Urinary bladder (tissue), 4 donors: ENCODE data around the gene FARS2. TPM values are rescaled to one million over a fixed set of nuclear protein-coding genes. Genes with fewer than 3 reads are reported as not detected.

ENCODE experiments used
- DNase-seq: peaks from one replicate; pipeline ENCODE4 v3.0.0-alpha.2; 2015; ENCODE audit errors: extremely low spot score
- H3K27ac ChIP-seq: one replicate; pipeline ENCODE4 v1.5.1; 2013; ENCODE audit warnings: low read depth, mild to moderate bottlenecking, moderate library complexity
- H3K36me3 ChIP-seq: one replicate; pipeline ENCODE4 v1.6.1; 2013; ENCODE audit warnings: mild to moderate bottlenecking, moderate library complexity; ENCODE audit not compliant: insufficient read depth
- H3K4me1 ChIP-seq: one replicate; pipeline ENCODE4 v1.6.1; 2013; ENCODE audit warnings: mild to moderate bottlenecking, moderate library complexity; ENCODE audit not compliant: insufficient read depth
- H3K4me3 ChIP-seq: one replicate; pipeline ENCODE4 v1.5.1; 2013; ENCODE audit warnings: low read depth, low read length
- WGBS: extraction: QIAGEN DNeasy Blood & Tissue Kit; methylation state at CpG from one replicate; pipeline ENCODE4 v1.1.7; 2013; 5-methylcytosine and 5-hydroxymethylcytosine counted together
- polyA plus RNA-seq: library from polyadenylated mRNA; stranded (reverse); fragments of 200-250 nt; gene quantifications from one replicate; pipeline ENCODE4 v1.2.3, GENCODE V29; 2013
- total RNA-seq: library from RNA; depleted of rRNA; stranded (reverse); fragments of >200 nt; gene quantifications from one replicate; pipeline ENCODE4 v1.2.3, GENCODE V29; 2014
- donor health status: healthy with polysubstance abuse.
- donor health status: healthy.

The FARS2 gene
- total and polyA plus RNA-seq, 2 donors, result 13.6 to 23.4 TPM

DNA sequence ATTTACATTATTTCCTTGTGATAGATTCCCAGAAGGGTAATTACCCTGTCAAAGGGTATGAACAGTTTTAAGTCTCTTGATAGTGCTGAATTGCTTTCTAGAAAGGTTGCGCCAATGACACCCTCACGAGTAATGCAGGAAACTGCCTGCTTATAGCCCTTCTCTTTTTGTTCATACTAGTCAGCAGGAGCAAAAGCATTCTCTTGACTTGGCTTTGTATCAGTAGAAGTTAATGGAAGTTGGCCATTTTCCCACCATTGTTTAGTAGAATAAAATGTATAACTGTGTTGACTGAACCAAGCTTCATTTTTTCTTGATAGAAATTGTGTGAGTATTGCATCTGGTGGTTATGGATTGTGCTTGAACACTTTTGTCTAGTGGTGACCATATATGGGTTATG is 100.1 kb downstream of the FARS2 start:
- H3K27ac ChIP-seq, result no peak overlapping the region
- no peaks in the 10 kb centered on the region for H3K4me1 ChIP-seq
- no peak for DNase-seq
- H3K36me3 ChIP-seq, result no peaks in the 10 kb centered on the region
- no peak overlapping the region for H3K4me3 ChIP-seq
- WGBS, result 77% methylated on average over 2 of the region's 2 CpGs

- H3K36me3 ChIP-seq, result no peaks in the 10 kb centered on the region
- 96% methylated on average over 4 of the region's 4 CpGs for WGBS
These were observed 104.3 kb downstream of the FARS2 start for GRCh38 chr6:5365436-5366195.

GRCh38 chr6:5366941-5367340 is 105.6 kb downstream of the FARS2 start:
- H3K4me3 ChIP-seq, result no peak overlapping the region
- WGBS, result 70% methylated on average over 3 of the region's 3 CpGs
- no peaks in the 10 kb centered on the region for H3K4me1 ChIP-seq
- DNase-seq, result no peak
- H3K27ac ChIP-seq, result no peak overlapping the region
- no peaks in the 10 kb centered on the region for H3K36me3 ChIP-seq

More at GRCh38 chr6:5365436-5366195, 104.3 kb downstream of the FARS2 start:
- H3K27ac ChIP-seq, result no peak overlapping the region
- no peak for DNase-seq
- H3K4me3 ChIP-seq, result no peak overlapping the region
- no peaks in the 10 kb centered on the region for H3K4me1 ChIP-seq

DNA sequence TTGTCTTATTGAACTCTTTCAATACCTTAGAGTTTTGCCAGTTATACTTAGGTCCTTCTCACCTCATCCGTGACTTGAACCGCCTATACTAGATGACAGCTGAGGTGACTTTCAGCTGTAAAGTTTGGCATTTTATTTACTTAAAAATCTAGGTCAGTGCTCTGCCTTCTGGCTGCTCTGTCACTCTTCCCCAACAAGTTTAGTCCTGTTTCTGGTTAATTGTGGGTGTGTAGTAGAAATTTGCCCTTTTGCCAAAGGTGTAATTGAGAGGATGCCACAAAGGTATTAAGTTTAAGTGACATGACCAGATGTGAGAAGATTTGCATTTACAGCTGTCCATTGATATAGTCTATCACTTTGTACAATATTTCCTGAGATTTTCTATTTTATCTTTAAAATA is 106.2 kb downstream of the FARS2 start:
- DNase-seq, result no peak
- no peak overlapping the region for H3K27ac ChIP-seq
- no peaks in the 10 kb centered on the region for H3K4me1 ChIP-seq
- H3K36me3 ChIP-seq, result no peaks in the 10 kb centered on the region
- 76% methylated on average over 2 of the region's 2 CpGs for WGBS
- H3K4me3 ChIP-seq, result no peak overlapping the region

GRCh38 chr6:5373430-5373829 is 112.1 kb downstream of the FARS2 start:
- 97% methylated on average over 2 of the region's 2 CpGs for WGBS
- Histone ChIP-seq H3K4me3 (no peak overlapping the region), H3K27ac (no peak overlapping the region), H3K4me1 (no peaks in the 10 kb centered on the region), H3K36me3 (no peaks in the 10 kb centered on the region)
- DNase-seq, result no peak

DNA sequence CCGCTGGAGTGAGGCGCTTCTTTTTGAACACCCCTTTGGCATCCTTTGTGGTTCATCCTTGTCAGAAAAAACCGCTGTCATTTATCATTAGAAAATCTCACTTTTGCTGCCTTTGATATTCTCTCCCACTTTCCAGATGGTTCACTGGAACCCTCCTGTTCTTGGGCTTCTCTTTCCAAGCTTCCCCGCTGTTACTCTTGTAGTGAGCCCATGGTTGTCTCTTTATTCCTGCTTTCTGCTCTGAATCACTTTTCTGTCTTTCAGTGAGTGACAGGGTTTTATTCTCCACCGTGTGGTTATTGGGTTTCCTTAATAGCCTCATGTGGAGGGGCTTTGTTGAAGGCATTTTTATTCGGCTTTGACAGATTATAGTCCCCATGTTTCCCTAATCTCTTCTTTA is 117.0 kb downstream of the FARS2 start:
- DNase-seq, result no peak
- Histone ChIP-seq H3K4me3 (no peak overlapping the region), H3K36me3 (no peaks in the 10 kb centered on the region), H3K27ac (no peak overlapping the region), H3K4me1 (no peaks in the 10 kb centered on the region)
- WGBS, result 71% methylated on average over 6 of the region's 6 CpGs

DNA sequence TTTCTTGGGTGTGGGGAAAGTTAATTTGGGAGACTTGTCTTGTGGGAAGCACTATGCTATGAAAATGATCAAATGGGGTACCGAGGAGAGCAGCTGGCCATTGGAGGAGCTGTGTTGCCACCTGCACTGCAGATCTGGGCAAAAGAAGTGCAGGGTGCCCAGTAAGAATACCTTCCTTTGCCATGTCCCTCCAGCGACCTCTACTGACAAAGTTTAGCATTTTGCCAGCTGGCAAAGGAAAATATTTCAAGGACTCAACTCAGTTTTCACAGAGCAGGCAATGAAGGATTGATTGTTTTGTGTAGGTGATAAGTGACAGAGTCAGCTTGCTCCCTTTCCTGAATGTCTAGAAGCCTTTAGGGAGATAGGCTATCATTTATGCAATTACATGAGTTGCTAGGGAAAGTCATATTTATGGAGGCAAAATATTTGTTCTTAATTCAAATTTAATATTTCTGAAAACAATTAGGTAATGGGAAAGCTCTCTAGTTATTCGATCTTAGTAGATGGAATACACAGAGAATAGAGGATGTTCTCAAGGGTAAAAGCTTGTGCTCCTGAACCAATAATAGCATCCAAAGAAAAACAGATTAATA is 118.4 kb downstream of the FARS2 start:
- DNase-seq, result no peak
- Histone ChIP-seq H3K4me1 (no peaks in the 10 kb centered on the region), H3K36me3 (no peaks in the 10 kb centered on the region), H3K27ac (no peak overlapping the region), H3K4me3 (no peak overlapping the region)
- 66% methylated on average over 3 of the region's 3 CpGs for WGBS

- Histone ChIP-seq H3K36me3 (no peaks in the 10 kb centered on the region), H3K4me1 (no peaks in the 10 kb centered on the region), H3K4me3 (no peak overlapping the region), H3K27ac (no peak overlapping the region)
- DNase-seq, result no peak
- 91% methylated on average over 1 of the region's 1 CpG for WGBS
These were observed 122.5 kb downstream of the FARS2 start for GRCh38 chr6:5383856-5384255.

DNA sequence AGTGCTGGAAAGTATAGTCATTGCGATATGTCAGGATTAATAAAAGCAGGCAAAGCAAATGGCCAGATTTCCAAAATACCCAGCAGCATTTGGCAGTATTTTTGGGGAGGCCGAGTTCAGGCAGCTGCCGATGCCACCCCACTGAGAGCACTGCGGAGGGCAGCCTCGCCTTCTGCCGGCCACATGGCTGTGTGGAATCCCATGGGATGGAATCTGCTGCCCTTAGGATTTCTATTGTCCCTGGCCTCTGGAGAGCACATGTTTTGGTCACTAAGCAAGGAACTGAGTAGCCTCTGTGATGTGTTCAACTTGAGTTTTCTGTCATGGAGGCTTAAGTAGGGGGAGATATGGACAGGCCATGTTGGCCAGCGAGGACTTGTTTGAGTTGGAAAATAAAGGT is 123.0 kb downstream of the FARS2 start:
- Histone ChIP-seq H3K4me1 (no peaks in the 10 kb centered on the region), H3K36me3 (no peaks in the 10 kb centered on the region), H3K4me3 (no peak overlapping the region), H3K27ac (no peak overlapping the region)
- WGBS, result 95% methylated on average over 7 of the region's 7 CpGs
- DNase-seq, result no peak

GRCh38 chr6:5388326-5388725 is 127.0 kb downstream of the FARS2 start:
- H3K36me3 ChIP-seq, result no peaks in the 10 kb centered on the region
- 85% methylated on average over 3 of the region's 3 CpGs for WGBS
- DNase-seq, result no peak
- no peak overlapping the region for H3K27ac ChIP-seq
- no peak overlapping the region for H3K4me3 ChIP-seq
- no peaks in the 10 kb centered on the region for H3K4me1 ChIP-seq

DNA sequence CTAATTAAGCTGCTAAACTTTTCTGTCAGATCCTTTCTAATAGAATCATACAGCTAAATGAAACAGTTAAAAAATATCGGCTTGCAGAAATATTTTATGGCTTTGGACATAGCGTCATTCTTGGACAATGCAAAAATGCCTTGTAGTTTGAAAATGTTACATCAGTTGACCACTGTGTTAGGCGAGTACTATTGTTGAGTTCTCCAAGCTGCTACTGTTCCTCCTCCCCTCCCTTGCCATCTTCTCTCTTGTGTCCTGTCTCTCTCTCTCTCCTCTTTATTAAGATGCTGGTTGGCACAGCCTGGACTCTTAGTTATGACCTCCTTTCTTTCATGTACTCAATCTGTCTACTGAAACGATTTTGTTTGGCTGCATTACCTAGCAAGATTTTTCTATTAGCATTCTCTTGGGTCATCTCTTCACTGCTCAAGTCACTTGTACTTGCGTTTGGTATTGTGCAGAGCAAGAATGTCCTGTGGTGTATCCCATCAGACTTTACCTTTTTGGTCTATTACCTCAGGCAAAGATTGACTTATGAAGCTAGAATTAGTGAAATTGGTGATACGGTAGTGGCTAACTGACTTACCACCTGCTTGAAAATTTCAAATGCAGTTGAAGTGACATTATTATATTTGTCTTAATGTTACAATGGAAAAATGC is 127.9 kb downstream of the FARS2 start:
- Histone ChIP-seq H3K4me1 (no peaks in the 10 kb centered on the region), H3K27ac (no peak overlapping the region), H3K36me3 (no peaks in the 10 kb centered on the region), H3K4me3 (no peak overlapping the region)
- WGBS, result 61% methylated on average over 6 of the region's 6 CpGs
- DNase-seq, result no peak

GRCh38 chr6:5390177-5390576 is 128.9 kb downstream of the FARS2 start:
- Histone ChIP-seq H3K27ac (no peak overlapping the region), H3K4me1 (no peaks in the 10 kb centered on the region), H3K36me3 (no peaks in the 10 kb centered on the region), H3K4me3 (no peak overlapping the region)
- 89% methylated on average over 3 of the region's 3 CpGs for WGBS
- DNase-seq, result no peak

GRCh38 chr6:5394280-5394679 is 133.0 kb downstream of the FARS2 start:
- no peaks in the 10 kb centered on the region for H3K36me3 ChIP-seq
- WGBS, result 97% methylated on average over 4 of the region's 4 CpGs
- no peaks in the 10 kb centered on the region for H3K4me1 ChIP-seq
- H3K4me3 ChIP-seq, result no peak overlapping the region
- H3K27ac ChIP-seq, result no peak overlapping the region
- no peak for DNase-seq

GRCh38 chr6:5395719-5396118 is 134.4 kb downstream of the FARS2 start:
- no peaks in the 10 kb centered on the region for H3K36me3 ChIP-seq

More at GRCh38 chr6:5395719-5396118, 134.4 kb downstream of the FARS2 start:
- H3K27ac ChIP-seq, result no peak overlapping the region
- H3K4me3 ChIP-seq, result no peak overlapping the region
- no peak for DNase-seq
- no peaks in the 10 kb centered on the region for H3K4me1 ChIP-seq
